ENCODE measurements around the gene MTG2. TPM values are rescaled to one million over a fixed set of nuclear protein-coding genes. Genes with fewer than 3 reads are reported as not detected.

Gene MTG2
- total and polyA plus RNA-seq, 2 of the 4 experiments (the other 2 are of a cell fraction), result 11.5 to 25.2 TPM

GRCh38 chr20:62174021-62174804 lies 8.6 kb upstream of the MTG2 start:
- no peaks in the 10 kb centered on the region for H3K9me3 ChIP-seq (ENCODE audit: control insufficient read depth, insufficient read depth, low read length)
- H2AK9ac ChIP-seq (replicated peaks; ENCODE audit: low read depth, low read length, poor library complexity), result no peak overlapping the region
- H3K36me3 ChIP-seq (ENCODE audit: control insufficient read depth, insufficient read depth, low read length), result peaks cover 32% of the 10 kb centered on the region
- no peak overlapping the region for H2BK120ac ChIP-seq (ENCODE audit: low read depth, low read length)
- no peak overlapping the region for H4K8ac ChIP-seq (ENCODE audit: low read depth in 2 of 2, low read length in 2 of 2)
- dilution Hi-C loops (cut with HindIII; ENCODE audit: low sequenced_read_pairs, unreplicated experiment) (no loop called here), in situ Hi-C loops (cut with MboI; ENCODE audit: low sequenced_read_pairs) (no loop called here), intact Hi-C loops (cut with micrococcal nuclease) (no loop called here)
- no peak overlapping the region for H3K4me3 ChIP-seq (ENCODE audit: insufficient read depth, low read depth, low read length)
- no peaks in the 10 kb centered on the region for H3K79me1 ChIP-seq (ENCODE audit: low read depth in 1 of 2, low read length in 2 of 2)
- WGBS, 2 experiments (ENCODE audit: extremely low coverage in 2 of 2, insufficient read length in 1 of 2), result 94% methylated on average over 17 of the region's 28 CpGs; no CpG with 5 or more reads in 1 of the 2 experiments
- no peaks in the 10 kb centered on the region for H4K20me1 ChIP-seq (ENCODE audit: insufficient read depth, low read length)
- no peak overlapping the region for H2AFZ ChIP-seq (replicated peaks; ENCODE audit: low read length, poor library complexity)
- no peak overlapping the region for H3K4me2 ChIP-seq (ENCODE audit: low read depth, low read length)
- H3K23ac ChIP-seq (ENCODE audit: low read depth, low read length), result no peak overlapping the region
- H3K4me1 ChIP-seq (ENCODE audit: control insufficient read depth, insufficient read depth, low read length), result no peaks in the 10 kb centered on the region
- no peaks in the 10 kb centered on the region for H3K27me3 ChIP-seq (ENCODE audit: control insufficient read depth, insufficient read depth, low read length)
- H3K9ac ChIP-seq (ENCODE audit: low read depth, low read length), result no peak overlapping the region
- H3K14ac ChIP-seq (replicated peaks; ENCODE audit: low read depth, low read length), result no peak overlapping the region
- DNase-seq (no peak), ATAC-seq (ENCODE audit: low read depth) (no peak)
- no peak overlapping the region for H3K18ac ChIP-seq (ENCODE audit: low read depth, low read length)
- no peak overlapping the region for H3K4ac ChIP-seq (ENCODE audit: low read depth, low read length)
- no peak overlapping the region for H2BK5ac ChIP-seq (ENCODE audit: low read depth, low read length, poor library complexity, severe bottlenecking)
- 0 out of 2 replicates have a peak, but pooled peaks cover 2% of the 10 kb centered on the region for H3K9me1 ChIP-seq (ENCODE audit: insufficient read depth, low read length)
- ChIA-PET POLR2A (ENCODE audit: unreplicated experiment) (no interaction called here), CTCF (no interaction called here)
- H4K5ac ChIP-seq (ENCODE audit: low read depth, low read length), result no peak overlapping the region
- no peak overlapping the region for H4K91ac ChIP-seq (ENCODE audit: insufficient read depth, low read depth, low read length)
- no peak overlapping the region for H3K56ac ChIP-seq (ENCODE audit: extremely low read depth, insufficient read depth, low read length)
- H3K27ac ChIP-seq (ENCODE audit: insufficient read depth, low read length), result no peak overlapping the region
- no peak overlapping the region for H2BK20ac ChIP-seq (ENCODE audit: low read depth, low read length)
- BruUV-seq (replicated peaks), result no TSS peak
- TF ChIP-seq USF2 (IDR thresholded peaks at IDR 0.05; ENCODE audit: low read depth, low read length) (no peak), FOS (IDR thresholded peaks at IDR 0.05; ENCODE audit: low read depth, low read length) (no peak), CHD1 (IDR thresholded peaks at IDR 0.05; ENCODE audit: low read depth, low read length) (no peak), CEBPB (IDR thresholded peaks at IDR 0.05; ENCODE audit: low read depth, low read length) (no peak), RAD21 (IDR thresholded peaks at IDR 0.05; ENCODE audit: low read length) (no peak), RFX5 (IDR thresholded peaks at IDR 0.05; ENCODE audit: low read depth, low read length) (no peak), CTCF (conservative IDR thresholded peaks at IDR 0.05; ENCODE audit: low read depth, low read length) (no peak), MXI1 (IDR thresholded peaks at IDR 0.05; ENCODE audit: borderline replicate concordance, low read depth, low read length) (no peak), BHLHE40 (IDR thresholded peaks at IDR 0.05; ENCODE audit: low read depth, low read length) (no peak), ELK1 (IDR thresholded peaks at IDR 0.05; ENCODE audit: borderline replicate concordance, low read depth, low read length) (no peak), RCOR1 (IDR thresholded peaks at IDR 0.05; ENCODE audit: insufficient replicate concordance, low read length) (no peak), NFE2L2 (IDR thresholded peaks at IDR 0.05; ENCODE audit: low read depth, low read length) (no peak), POLR2A (IDR thresholded peaks at IDR 0.05; ENCODE audit: low read depth, low read length) (no peak), MAFK (IDR thresholded peaks at IDR 0.05; ENCODE audit: low read depth, low read length) (no peak), SMC3 (IDR thresholded peaks at IDR 0.05; ENCODE audit: low read depth, low read length) (no peak), MAZ (IDR thresholded peaks at IDR 0.05; ENCODE audit: borderline replicate concordance, low read depth, low read length) (no peak)
- H2AK5ac ChIP-seq (ENCODE audit: low read depth, low read length), result no peak overlapping the region
- no peak overlapping the region for H2BK15ac ChIP-seq (ENCODE audit: low read depth, low read length)

Data from IMR-90 (cell line).